Caco-2 (cell line): ENCODE results near the gene SLC6A8. TPM values are rescaled to one million over a fixed set of nuclear protein-coding genes. Genes with fewer than 3 reads are reported as not detected.
"Not testable (repeated sequence)": the region's sequence is repeated elsewhere in the genome, so short reads cannot be mapped to it uniquely, and the experiment has no call there.

ENCODE experiments used
- BruUV-seq: library from RNA; stranded (reverse); fragments of 400-500 nt; replicated peaks from 2 replicates; lab custom pipeline; 2021; lab: Mats Ljungman, UMichigan
- CTCF ChIA-PET: fragments of 300-600 bp; sonication (Branson Sonifier 250); formaldehyde crosslinking; loops from one replicate; lab custom pipeline; 2022; ENCODE audit warnings: antibody characterized with exemption; lab: Charles Lee
- POLR2A ChIA-PET: fragments of 300-600 bp; sonication (Branson Sonifier 250); formaldehyde crosslinking; loops from one replicate; lab custom pipeline; 2022; ENCODE audit warnings: antibody characterized with exemption; lab: Charles Lee
- DNase-seq, 2 experiments: peaks; one replicate each; pipeline versions ENCODE4 v3.0.0 to v3.0.0-alpha.2; 2020 to 2022
- H3K27me3 ChIP-seq: replicated peaks from 2 replicates; pipeline ENCODE4 v1.6.0; 2011; ENCODE audit warnings: low read length; ENCODE audit not compliant: control insufficient read depth, insufficient read depth
- H3K36me3 ChIP-seq: 2 replicates; pipeline ENCODE4 v1.5.1; 2011; ENCODE audit warnings: low read length; ENCODE audit not compliant: control insufficient read depth, insufficient read depth
- H3K4me1 ChIP-seq: fragments of 250-450 bp; sonication (Bioruptor Pico); 2 replicates; pipeline ENCODE4 v1.5.1; 2020; ENCODE audit warnings: mild to moderate bottlenecking
- H3K4me3 ChIP-seq: 2 replicates; pipeline ENCODE4 v1.5.1; 2011; ENCODE audit warnings: low read depth, mild to moderate bottlenecking, control low read depth, low read length
- H3K9me3 ChIP-seq: fragments of 250-450 bp; sonication (Bioruptor Pico); 2 replicates; pipeline ENCODE4 v1.5.1; 2020; ENCODE audit warnings: mild to moderate bottlenecking, moderate library complexity
- H3K27ac Mint-ChIP-seq: one replicate; pipeline ENCODE4 v1.8.0; 2022; ENCODE audit warnings: mixed read lengths; ENCODE audit not compliant: unreplicated experiment
- H3K27me3 Mint-ChIP-seq: one replicate; pipeline ENCODE4 v1.8.0; 2022; ENCODE audit warnings: mixed read lengths; ENCODE audit not compliant: insufficient read depth, unreplicated experiment
- H3K36me3 Mint-ChIP-seq: one replicate; pipeline ENCODE4 v1.8.0; 2022; ENCODE audit warnings: mild to moderate bottlenecking, mixed read lengths; ENCODE audit not compliant: insufficient read depth, unreplicated experiment
- H3K4me1 Mint-ChIP-seq: one replicate; pipeline ENCODE4 v1.8.0; 2022; ENCODE audit warnings: low read depth, mixed read lengths; ENCODE audit not compliant: unreplicated experiment
- H3K4me3 Mint-ChIP-seq: one replicate; pipeline ENCODE4 v1.8.0; 2022; ENCODE audit warnings: mild to moderate bottlenecking, moderate library complexity, mixed read lengths; ENCODE audit not compliant: unreplicated experiment
- H3K9me3 Mint-ChIP-seq: one replicate; pipeline ENCODE4 v1.8.0; 2022; ENCODE audit warnings: mixed read lengths; ENCODE audit not compliant: unreplicated experiment
- CTCF ChIP-seq, 2 experiments: fragments of 200-600 bp in 1 of 2; IDR thresholded peaks; 1 replicate in 1 of 2; 2 replicates in 1 of 2; pipeline versions ENCODE4 v1.5.1 to v1.8.0; 2011 to 2022; ENCODE audit warnings: antibody characterized with exemption in 1 of 2, control low read depth in 1 of 2, inconsistent platforms in 1 of 2, low read depth in 1 of 2, low read length in 1 of 2, mild to moderate bottlenecking in 1 of 2, moderate library complexity in 1 of 2; ENCODE audit not compliant: insufficient read depth in 1 of 2, severe bottlenecking in 1 of 2, unreplicated experiment in 1 of 2
- intact Hi-C: fragments of 100-400 bp; cut with micrococcal nuclease; formaldehyde crosslinking; loops from one replicate; pipeline ENCODE4 v1.10.0; 2022; ENCODE audit not compliant: unreplicated experiment
- total RNA-seq: library from RNA; stranded (reverse); gene quantifications from 2 replicates; pipeline ENCODE4 v1.2.3, GENCODE V29; 2022

SLC6A8 gene
- total RNA-seq, 1 experiment from 2014 or later, result 8.8 TPM

- peak overlapping the region; percentile 24 for H3K4me3 Mint-ChIP-seq
- no peak overlapping the region for H3K27ac Mint-ChIP-seq
- no peaks in the 10 kb centered on the region for H3K4me1 Mint-ChIP-seq
- no peaks in the 10 kb centered on the region for H3K27me3 ChIP-seq
- H3K4me3 ChIP-seq, result no peak overlapping the region
- no peak for DNase-seq
- H3K4me1 ChIP-seq, result no peaks in the 10 kb centered on the region
- H3K9me3 Mint-ChIP-seq, result no peaks in the 10 kb centered on the region
- no peaks in the 10 kb centered on the region for H3K9me3 ChIP-seq
- peaks cover 18% of the 10 kb centered on the region for H3K36me3 Mint-ChIP-seq
- H3K27me3 Mint-ChIP-seq, result no peaks in the 10 kb centered on the region
- intact Hi-C loops, result no loop called here
- TSS peak; percentile 56 for BruUV-seq
- POLR2A ChIA-PET, result no interaction called here
- no peaks in the 10 kb centered on the region for H3K36me3 ChIP-seq
- CTCF ChIA-PET, result no interaction called here
- no peak for TF ChIP-seq CTCF (IDR thresholded peaks at IDR 0.05; ENCODE audit: insufficient read depth in 1 of 2, low read depth in 1 of 2, low read length in 1 of 2, severe bottlenecking in 1 of 2, unreplicated experiment in 1 of 2)
Measured at GRCh38 chrX:153689654-153690465, 2.1 kb downstream of the SLC6A8 start.

- no TSS peak for BruUV-seq
- Histone ChIP-seq H3K9me3 (no peaks in the 10 kb centered on the region), H3K36me3 (no peaks in the 10 kb centered on the region), H3K4me3 (no peak overlapping the region), H3K27me3 (no peaks in the 10 kb centered on the region), H3K4me1 (no peaks in the 10 kb centered on the region)
- Mint-ChIP-seq H3K9me3 (no peaks in the 10 kb centered on the region), H3K36me3 (peaks cover 24% of the 10 kb centered on the region), H3K4me3 (no peak overlapping the region), H3K27me3 (no peaks in the 10 kb centered on the region), H3K27ac (no peak overlapping the region), H3K4me1 (no peaks in the 10 kb centered on the region)
- intact Hi-C loops, result no loop called here
- POLR2A ChIA-PET, result no interaction called here
- no peak for TF ChIP-seq CTCF (IDR thresholded peaks at IDR 0.05; ENCODE audit: insufficient read depth in 1 of 2, low read depth in 1 of 2, low read length in 1 of 2, severe bottlenecking in 1 of 2, unreplicated experiment in 1 of 2)
- CTCF ChIA-PET, result no interaction called here
- DNase-seq, result no peak
Measured at GRCh38 chrX:153690466-153690865, 2.7 kb downstream of the SLC6A8 start.

- H3K4me1 ChIP-seq, H3K4me1 Mint-ChIP-seq, CTCF ChIA-PET, H3K27me3 ChIP-seq, POLR2A ChIA-PET, H3K27me3 Mint-ChIP-seq, DNase-seq, intact Hi-C loops, BruUV-seq, H3K27ac Mint-ChIP-seq, H3K9me3 ChIP-seq, H3K36me3 ChIP-seq, H3K9me3 Mint-ChIP-seq, H3K4me3 Mint-ChIP-seq, H3K4me3 ChIP-seq: not testable (repeated sequence)
- H3K36me3 Mint-ChIP-seq, result peaks cover 28% of the 10 kb centered on the region
Measured at GRCh38 chrX:153691032-153691827, 3.5 kb downstream of the SLC6A8 start.
